GM12801 (cell line): ENCODE results near the gene RNF149.

Experiments used
- CTCF ChIP-seq: IDR thresholded peaks from one replicate; pipeline ENCODE4 v1.5.1; 2011; ENCODE audit warnings: control low read depth; ENCODE audit not compliant: insufficient read length; ENCODE audit errors: extremely low read depth

RNF149 gene

GRCh38 chr2:101272045-101272784 lies 36.3 kb downstream of the RNF149 start:
- TF ChIP-seq CTCF: no peak

DNA sequence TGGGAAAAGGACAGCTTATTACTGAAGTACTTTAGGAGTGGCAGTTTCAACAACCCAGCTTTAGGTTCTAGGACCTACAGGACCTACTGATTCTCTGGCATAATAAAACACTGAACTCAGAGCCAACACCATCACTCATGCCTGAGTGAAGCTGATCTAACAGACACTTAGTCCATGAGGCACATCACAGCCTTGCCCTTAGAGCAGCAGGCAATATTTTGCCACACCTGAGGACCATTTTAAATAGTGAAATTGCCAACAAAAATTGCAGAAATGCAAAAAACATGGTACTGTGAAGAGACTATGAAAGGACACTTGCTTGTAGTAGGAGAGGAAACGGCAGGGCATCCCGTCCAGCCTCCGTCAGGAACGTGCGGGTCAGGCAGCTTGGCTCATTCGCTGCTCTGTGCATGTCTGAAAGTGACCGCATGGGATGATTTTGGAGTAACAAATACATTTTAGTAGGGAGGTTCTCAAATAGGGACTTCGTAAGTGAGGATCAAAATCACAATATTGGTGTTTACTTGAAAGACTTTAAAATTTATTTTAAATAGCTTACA lies 37.7 kb downstream of the RNF149 start:
- no peak for TF ChIP-seq CTCF

- TF ChIP-seq CTCF: no peak
These were observed 40.5 kb downstream of the RNF149 start for GRCh38 chr2:101267671-101268656.

GRCh38 chr2:101265893-101266499 lies 42.5 kb downstream of the RNF149 start:
- TF ChIP-seq CTCF: no peak

- no peak for TF ChIP-seq CTCF
These were observed 44.1 kb downstream of the RNF149 start for GRCh38 chr2:101264360-101264939.

DNA sequence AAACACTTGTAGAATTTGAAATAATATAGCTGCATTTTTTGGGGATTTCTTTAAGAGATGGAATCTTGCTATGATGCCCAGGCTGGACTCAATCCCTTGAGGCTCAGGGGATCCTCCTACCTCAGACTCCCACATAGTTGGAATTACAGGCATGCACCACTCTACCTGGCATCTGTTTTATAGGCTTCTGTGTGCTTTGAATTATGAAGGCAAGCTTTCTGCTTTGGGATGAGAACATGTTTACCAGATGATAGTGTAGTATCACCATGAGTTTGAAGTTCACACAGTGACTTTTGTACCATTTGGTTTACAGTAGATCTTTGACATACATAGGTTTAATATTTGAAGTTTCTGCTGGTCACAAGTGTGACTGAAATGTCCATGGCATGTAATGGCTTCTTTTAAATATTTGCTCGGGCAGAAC lies 45.1 kb downstream of the RNF149 start:
- TF ChIP-seq CTCF: no peak
